Activated T-helper 1 cell treated with Interleukin-2 at 50 U/mL for 16 hours (primary cell): ENCODE results near the gene ABCC8.

Source experiments
- DNase-seq: peaks from one replicate; pipeline ENCODE4 v3.0.0-alpha.2; 2020; ENCODE audit warnings: low read depth

ABCC8 gene

GRCh38 chr11:17351172-17351509, 125.5 kb downstream of the ABCC8 start:
- no peak for DNase-seq

GRCh38 chr11:17350455-17351171, 126.0 kb downstream of the ABCC8 start:
- DNase-seq, result no peak

DNA sequence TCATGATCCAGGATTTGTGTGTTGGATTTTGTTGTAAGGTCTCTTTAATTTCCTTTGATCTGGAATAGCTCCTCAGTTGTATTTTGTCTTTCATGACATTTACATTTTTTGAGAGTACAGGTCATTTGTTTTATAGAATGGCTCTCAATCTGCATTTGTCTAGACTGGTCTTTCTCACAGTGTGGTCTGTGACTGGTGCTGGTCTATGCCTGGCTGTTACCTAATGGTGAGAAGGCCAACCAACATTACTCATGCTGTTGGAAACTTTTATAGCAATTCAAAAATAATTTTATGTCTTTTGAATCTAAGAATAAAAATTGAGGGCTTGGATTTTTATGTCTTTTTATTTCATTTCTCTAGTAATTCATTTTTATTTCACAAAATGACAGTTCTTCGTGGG, 129.0 kb downstream of the ABCC8 start:
- DNase-seq, result no peak

DNA sequence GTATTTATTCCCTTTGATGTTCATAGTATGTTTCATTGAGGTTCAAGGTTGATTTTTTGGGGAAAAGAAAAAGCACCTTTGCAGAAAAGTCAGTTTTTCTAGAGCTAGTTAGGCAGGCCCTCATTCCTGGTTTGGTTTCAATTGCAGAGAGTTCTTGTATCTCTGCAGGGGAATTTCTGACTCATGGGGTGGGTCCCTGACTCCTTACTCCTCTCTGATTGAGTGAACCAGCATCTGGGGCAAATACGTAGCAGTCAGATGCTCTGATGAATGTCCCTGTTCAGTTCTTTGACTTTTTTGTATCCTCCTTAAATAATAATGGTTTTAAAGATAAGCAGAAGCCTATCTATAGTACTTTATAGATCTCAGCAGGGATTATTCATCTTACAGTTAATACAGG, 132.7 kb downstream of the ABCC8 start:
- no peak for DNase-seq

DNA sequence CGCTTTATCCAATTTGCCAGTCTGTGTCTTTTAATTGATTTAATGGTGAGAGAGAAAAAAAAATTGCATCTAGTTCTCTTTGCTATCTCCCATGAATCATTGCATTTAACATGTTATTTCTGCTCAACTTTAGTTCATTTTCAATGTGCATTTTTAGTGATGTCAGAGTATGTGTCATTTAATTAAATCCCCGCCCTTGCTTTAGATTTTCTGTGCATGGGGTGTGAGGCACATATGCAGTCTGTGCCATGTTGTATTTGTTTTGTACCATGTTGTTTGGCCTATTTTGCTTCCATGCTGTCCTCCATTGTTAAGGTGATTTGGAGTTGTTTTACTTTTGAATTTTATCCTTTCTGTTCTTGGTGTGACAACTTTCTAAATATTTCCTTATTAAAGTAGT, 133.4 kb downstream of the ABCC8 start:
- no peak for DNase-seq
